ENCODE data around the gene SPAG16. TPM values are rescaled to one million over a fixed set of nuclear protein-coding genes. Genes with fewer than 3 reads are reported as not detected.

SPAG16 gene
- total and polyA plus RNA-seq, 12 donors = 8.4 to 28.3 (median 19.1) TPM

DNA sequence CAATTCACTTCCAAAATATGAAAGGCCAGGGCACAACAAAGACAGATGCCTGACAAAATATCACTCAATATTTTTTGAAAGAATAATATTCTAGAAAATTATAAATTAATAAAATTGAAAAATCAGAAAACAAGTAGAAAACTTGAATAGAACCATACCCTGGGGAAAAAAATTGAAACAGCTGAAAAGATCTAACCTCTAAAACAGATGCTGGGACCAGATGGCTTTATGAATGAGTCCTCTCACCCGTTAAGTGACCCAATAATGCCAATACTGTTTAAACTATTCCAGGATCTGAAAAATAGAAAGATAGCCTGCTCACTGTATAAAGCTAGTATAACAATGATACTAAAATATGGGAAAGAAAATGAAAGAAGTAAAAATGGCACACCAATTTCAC, 804.3 kb downstream of the SPAG16 start:
- no peak overlapping the region for H3K27ac ChIP-seq
- TF ChIP-seq, protein P1, sequence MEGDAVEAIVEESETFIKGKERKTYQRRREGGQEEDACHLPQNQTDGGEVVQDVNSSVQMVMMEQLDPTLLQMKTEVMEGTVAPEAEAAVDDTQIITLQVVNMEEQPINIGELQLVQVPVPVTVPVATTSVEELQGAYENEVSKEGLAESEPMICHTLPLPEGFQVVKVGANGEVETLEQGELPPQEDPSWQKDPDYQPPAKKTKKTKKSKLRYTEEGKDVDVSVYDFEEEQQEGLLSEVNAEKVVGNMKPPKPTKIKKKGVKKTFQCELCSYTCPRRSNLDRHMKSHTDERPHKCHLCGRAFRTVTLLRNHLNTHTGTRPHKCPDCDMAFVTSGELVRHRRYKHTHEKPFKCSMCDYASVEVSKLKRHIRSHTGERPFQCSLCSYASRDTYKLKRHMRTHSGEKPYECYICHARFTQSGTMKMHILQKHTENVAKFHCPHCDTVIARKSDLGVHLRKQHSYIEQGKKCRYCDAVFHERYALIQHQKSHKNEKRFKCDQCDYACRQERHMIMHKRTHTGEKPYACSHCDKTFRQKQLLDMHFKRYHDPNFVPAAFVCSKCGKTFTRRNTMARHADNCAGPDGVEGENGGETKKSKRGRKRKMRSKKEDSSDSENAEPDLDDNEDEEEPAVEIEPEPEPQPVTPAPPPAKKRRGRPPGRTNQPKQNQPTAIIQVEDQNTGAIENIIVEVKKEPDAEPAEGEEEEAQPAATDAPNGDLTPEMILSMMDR (IDR thresholded peaks at IDR 0.05) = no peak
- intact Hi-C loops (cut with DNase I) = no loop called here
- no peaks in the 10 kb centered on the region for H3K9me3 ChIP-seq
- H3K36me3 ChIP-seq = no peaks in the 10 kb centered on the region
- 77 to 84% methylated on average over 1 of the region's 1 CpG for WGBS, 2 donors
- no peaks in the 10 kb centered on the region for H3K4me1 ChIP-seq
- ATAC-seq (no peak), DNase-seq (no peak)
- no peak overlapping the region for H3K4me3 ChIP-seq
- H3K27me3 ChIP-seq = no peaks in the 10 kb centered on the region

DNA sequence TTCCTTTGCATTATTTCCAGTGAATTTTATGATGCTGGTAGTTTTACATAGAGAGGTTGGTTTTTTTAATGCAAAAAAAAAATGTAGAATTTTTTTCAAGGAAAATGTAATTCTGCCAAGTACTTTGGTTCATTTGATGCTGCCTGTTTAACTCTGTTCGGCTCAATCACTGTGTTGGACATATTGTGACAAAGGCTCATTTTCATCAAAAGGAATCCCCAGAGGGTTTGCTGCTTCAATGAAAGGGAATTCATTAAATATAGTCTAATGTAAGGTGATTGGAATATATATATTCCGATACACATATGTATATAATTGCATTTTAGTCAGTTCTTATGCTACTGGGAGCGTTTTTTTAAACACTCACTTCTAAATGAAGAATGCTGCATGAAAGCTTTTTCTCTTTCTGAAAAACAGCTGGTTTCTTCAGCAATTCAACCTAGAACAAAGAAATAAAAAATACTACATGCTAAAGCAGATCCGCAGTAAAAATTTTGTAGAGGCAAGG, 812.0 kb downstream of the SPAG16 start:
- no peak for DNase-seq
- Histone ChIP-seq H3K36me3 (no peaks in the 10 kb centered on the region), H3K4me1 (no peaks in the 10 kb centered on the region), H3K27me3 (no peaks in the 10 kb centered on the region), H3K9me3 (no peaks in the 10 kb centered on the region), H3K4me3 (no peak overlapping the region), H3K27ac (no peak overlapping the region)
- intact Hi-C loops (cut with DNase I) = no loop called here
- TF ChIP-seq, protein P1 (IDR thresholded peaks at IDR 0.05) = no peak
- 84 to 93% methylated on average over 4 of the region's 4 CpGs for WGBS, 2 donors
- ATAC-seq = no peak

DNA sequence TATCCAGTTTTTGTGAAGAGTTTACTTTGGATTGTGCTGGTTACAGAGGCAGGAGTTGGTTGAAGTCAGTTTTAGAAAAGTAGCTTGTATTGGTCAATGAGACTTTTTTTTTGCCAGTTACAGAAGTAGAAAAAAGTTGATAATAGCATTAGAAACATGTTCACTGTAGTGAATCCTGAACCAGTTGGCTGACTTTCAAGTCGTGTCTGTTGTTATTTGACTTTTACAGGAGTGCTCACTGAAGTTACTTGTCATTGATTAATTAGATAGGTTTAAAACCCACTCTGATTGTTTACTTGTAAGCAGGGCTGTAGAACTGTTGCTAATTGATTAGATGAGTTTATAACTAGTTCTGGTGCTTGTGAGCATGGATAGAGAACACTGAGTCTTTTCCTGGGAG, 814.5 kb downstream of the SPAG16 start:
- TF ChIP-seq, protein P1 (IDR thresholded peaks at IDR 0.05) = no peak
- WGBS, 2 donors = 35 to 55% methylated on average over 1 of the region's 1 CpG
- Histone ChIP-seq H3K36me3 (no peaks in the 10 kb centered on the region), H3K27ac (no peak overlapping the region), H3K4me1 (no peaks in the 10 kb centered on the region), H3K27me3 (no peaks in the 10 kb centered on the region), H3K9me3 (no peaks in the 10 kb centered on the region), H3K4me3 (no peak overlapping the region)
- intact Hi-C loops (cut with DNase I) = no loop called here
- ATAC-seq = no peak
- no peak for DNase-seq

GRCh38 chr2:214100488-214100887, 816.2 kb downstream of the SPAG16 start:
- ATAC-seq (no peak), DNase-seq (no peak)
- Histone ChIP-seq H3K4me1 (no peaks in the 10 kb centered on the region), H3K27me3 (no peaks in the 10 kb centered on the region), H3K9me3 (peaks cover 0 to 2% (median 0%) of the 10 kb centered on the region in 11 donors), H3K27ac (no peak overlapping the region), H3K4me3 (no peak overlapping the region), H3K36me3 (no peaks in the 10 kb centered on the region)
- WGBS, 2 donors = 71 to 79% methylated on average over 4 of the region's 4 CpGs
- intact Hi-C loops (cut with DNase I) = no loop called here
- TF ChIP-seq, protein P1 (IDR thresholded peaks at IDR 0.05) = no peak

Data from heart right ventricle (tissue), 16 donors.